ENCODE data around the gene KSR1.

DNA sequence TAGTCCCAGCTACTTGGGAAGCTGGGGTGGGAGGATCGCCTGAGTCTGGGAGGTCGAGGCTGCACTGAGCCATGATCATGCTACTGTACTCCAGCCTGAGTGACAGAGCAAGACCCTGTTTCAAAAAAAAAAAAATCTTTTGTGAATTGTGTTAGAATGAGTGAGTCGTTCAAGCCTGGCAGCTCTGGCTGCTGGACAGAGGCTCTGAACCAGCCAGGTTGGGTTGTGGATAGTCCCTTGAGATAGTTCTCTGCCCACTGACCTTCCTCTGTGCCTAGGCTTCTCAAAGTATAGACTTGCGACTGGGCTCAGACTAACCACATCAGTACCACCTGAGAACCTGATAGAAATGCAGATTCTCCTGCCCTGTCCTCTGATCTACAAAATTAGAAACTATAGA is 2.2 kb upstream of the KSR1 start:
- TF ChIP-seq CTCF (IDR thresholded peaks at IDR 0.05) (no peak), RAD21 (IDR thresholded peaks at IDR 0.05; ENCODE audit: low read length) (no peak), MXI1 (IDR thresholded peaks at IDR 0.05; ENCODE audit: low read depth, low read length) (no peak), ELF1 (IDR thresholded peaks at IDR 0.05) (no peak), POLR2AphosphoS5 (IDR thresholded peaks at IDR 0.05; ENCODE audit: low read depth, low read length) (no peak)
